PC-3 (cell line): ENCODE measurements around the gene CCDC191. TPM values are rescaled to one million over a fixed set of nuclear protein-coding genes. Genes with fewer than 3 reads are reported as not detected.

Experiments used
- ATAC-seq: fragments of 200-7000 bp; cut with Tn5 transposase; 2 replicates; pipeline ENCODE4 v1.9.1; 2020; ENCODE audit warnings: mild to moderate bottlenecking, moderate library complexity
- BruUV-seq: library from RNA; stranded (reverse); fragments of 400-500 nt; replicated peaks from 2 replicates; lab custom pipeline; 2021; lab: Mats Ljungman, UMichigan
- CTCF ChIA-PET: fragments of 300-600 bp; sonication (Branson Sonifier 250); formaldehyde crosslinking; loops from one replicate; lab custom pipeline; 2022; ENCODE audit warnings: antibody characterized with exemption; lab: Charles Lee
- POLR2A ChIA-PET: fragments of 300-600 bp; sonication (Branson Sonifier 250); formaldehyde crosslinking; loops from one replicate; lab custom pipeline; 2022; ENCODE audit warnings: antibody characterized with exemption; ENCODE audit not compliant: unreplicated experiment; lab: Charles Lee
- DNase-seq: peaks from one replicate; pipeline ENCODE4 v3.0.0-alpha.2; 2015
- H2AFZ ChIP-seq: fragments of 300-600 bp; sonication (generic); 2 replicates; pipeline ENCODE4 v1.6.0; 2016; ENCODE audit warnings: antibody characterized with exemption, low read length
- H3F3A ChIP-seq: fragments of 300-600 bp; sonication (generic); one replicate; pipeline ENCODE4 v1.6.0; 2017; ENCODE audit warnings: antibody characterized with exemption, low read length, control low read depth, mild to moderate bottlenecking; ENCODE audit not compliant: unreplicated experiment
- H3K27ac ChIP-seq: fragments of 300-600 bp; sonication (generic); 2 replicates; pipeline ENCODE4 v1.5.1; 2016; ENCODE audit warnings: mild to moderate bottlenecking, low read length
- H3K27me3 ChIP-seq: fragments of 300-600 bp; sonication (generic); 2 replicates; pipeline ENCODE4 v1.6.1; 2016; ENCODE audit warnings: low read length, mixed read lengths
- H3K36me3 ChIP-seq: fragments of 300-600 bp; sonication (generic); 2 replicates; pipeline ENCODE4 v1.6.1; 2016; ENCODE audit warnings: low read depth, mixed run types, low read length, mixed read lengths
- H3K4me1 ChIP-seq: fragments of 300-600 bp; sonication (generic); 2 replicates; pipeline ENCODE4 v1.5.1; 2016; ENCODE audit warnings: low read length; ENCODE audit not compliant: insufficient read depth
- H3K4me2 ChIP-seq: fragments of 300-600 bp; sonication (generic); 2 replicates; pipeline ENCODE4 v1.6.0; 2016; ENCODE audit warnings: low read length
- H3K4me3 ChIP-seq: fragments of 300-600 bp; sonication (generic); 2 replicates; pipeline ENCODE4 v1.5.1; 2016; ENCODE audit warnings: mild to moderate bottlenecking, low read length, mixed read lengths
- H3K79me2 ChIP-seq: fragments of 300-600 bp; sonication (generic); 2 replicates; pipeline ENCODE4 v1.6.1; 2017; ENCODE audit warnings: low read length, mixed read lengths
- H3K9ac ChIP-seq: fragments of 300-600 bp; sonication (generic); 2 replicates; pipeline ENCODE4 v1.6.0; 2016; ENCODE audit warnings: mild to moderate bottlenecking, low read length
- H3K9me2 ChIP-seq: fragments of 300-600 bp; sonication (generic); replicated peaks from 2 replicates; pipeline ENCODE4 v1.6.1; 2016; ENCODE audit warnings: mixed run types, low read length, mixed read lengths
- H3K9me3 ChIP-seq: fragments of 300-600 bp; sonication (generic); 2 replicates; pipeline ENCODE4 v1.6.1; 2016; ENCODE audit warnings: low read length, mixed read lengths
- H4K20me1 ChIP-seq: fragments of 300-600 bp; sonication (generic); 2 replicates; pipeline ENCODE4 v1.6.1; 2016; ENCODE audit warnings: low read length, mixed read lengths
- EZH2 ChIP-seq: fragments of 300-600 bp; sonication (generic); IDR thresholded peaks from one replicate; pipeline ENCODE4 v1.6.1; 2017; ENCODE audit warnings: antibody characterized with exemption, mild to moderate bottlenecking, low read length; ENCODE audit not compliant: unreplicated experiment
- EZH2phosphoT487 ChIP-seq: fragments of 300-600 bp; sonication (generic); IDR thresholded peaks from 2 replicates; pipeline ENCODE4 v1.6.1; 2018; ENCODE audit warnings: mild to moderate bottlenecking, antibody characterized with exemption, low read length, borderline replicate concordance
- intact Hi-C: fragments of 100-400 bp; cut with micrococcal nuclease; formaldehyde crosslinking; loops from 2 replicates; pipeline ENCODE4 v1.9.0; 2023
- total RNA-seq: library from RNA; depleted of rRNA; stranded (reverse); fragments of >200 nt; gene quantifications from 2 replicates; pipeline ENCODE4 v1.2.3, GENCODE V29; 2014
- TF ChIP-seq, protein P1 (sequence below): fragments of 300-600 bp; sonication (generic); conservative IDR thresholded peaks from 2 replicates; pipeline ENCODE4 v1.5.1; 2017; ENCODE audit warnings: antibody characterized with exemption, low read depth, mild to moderate bottlenecking, low read length

CCDC191 gene
- total RNA-seq, 1 experiment from 2014 or later: 1.3 TPM

DNA sequence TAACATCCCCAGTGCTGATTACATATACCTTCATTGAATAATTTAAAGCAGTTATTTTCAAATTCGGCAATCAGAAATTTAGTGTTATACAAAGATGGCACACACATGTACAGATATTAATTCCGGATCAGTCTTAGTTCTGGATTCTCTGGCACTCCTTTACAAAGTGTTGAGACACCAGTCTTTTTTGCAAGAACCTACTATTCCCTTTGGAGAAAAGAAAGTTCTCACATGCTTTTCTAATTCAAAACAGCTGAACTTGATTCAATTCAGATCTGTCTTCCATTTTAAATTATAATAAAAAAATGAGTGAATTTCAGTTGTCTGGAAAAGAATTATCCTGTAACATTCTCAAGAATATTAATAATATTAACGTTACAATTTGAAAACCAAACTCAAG, 20.4 kb downstream of the CCDC191 start:
- Histone ChIP-seq H3K36me3 (no peaks in the 10 kb centered on the region), H2AFZ (no peak overlapping the region), H4K20me1 (no peaks in the 10 kb centered on the region), H3K4me2 (no peak overlapping the region), H3K9me3 (no peaks in the 10 kb centered on the region), H3K27me3 (no peaks in the 10 kb centered on the region), H3K9ac (no peak overlapping the region), H3K4me1 (no peaks in the 10 kb centered on the region), H3K27ac (no peak overlapping the region), H3K9me2 (no peaks in the 10 kb centered on the region), H3K4me3 (no peak overlapping the region), H3K79me2 (no peaks in the 10 kb centered on the region), H3F3A (no peaks in the 10 kb centered on the region)
- ChIA-PET POLR2A (no interaction called here), CTCF (no interaction called here)
- TF ChIP-seq EZH2 (no peak), EZH2phosphoT487 (no peak)
- TF ChIP-seq, protein P1, sequence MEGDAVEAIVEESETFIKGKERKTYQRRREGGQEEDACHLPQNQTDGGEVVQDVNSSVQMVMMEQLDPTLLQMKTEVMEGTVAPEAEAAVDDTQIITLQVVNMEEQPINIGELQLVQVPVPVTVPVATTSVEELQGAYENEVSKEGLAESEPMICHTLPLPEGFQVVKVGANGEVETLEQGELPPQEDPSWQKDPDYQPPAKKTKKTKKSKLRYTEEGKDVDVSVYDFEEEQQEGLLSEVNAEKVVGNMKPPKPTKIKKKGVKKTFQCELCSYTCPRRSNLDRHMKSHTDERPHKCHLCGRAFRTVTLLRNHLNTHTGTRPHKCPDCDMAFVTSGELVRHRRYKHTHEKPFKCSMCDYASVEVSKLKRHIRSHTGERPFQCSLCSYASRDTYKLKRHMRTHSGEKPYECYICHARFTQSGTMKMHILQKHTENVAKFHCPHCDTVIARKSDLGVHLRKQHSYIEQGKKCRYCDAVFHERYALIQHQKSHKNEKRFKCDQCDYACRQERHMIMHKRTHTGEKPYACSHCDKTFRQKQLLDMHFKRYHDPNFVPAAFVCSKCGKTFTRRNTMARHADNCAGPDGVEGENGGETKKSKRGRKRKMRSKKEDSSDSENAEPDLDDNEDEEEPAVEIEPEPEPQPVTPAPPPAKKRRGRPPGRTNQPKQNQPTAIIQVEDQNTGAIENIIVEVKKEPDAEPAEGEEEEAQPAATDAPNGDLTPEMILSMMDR: no peak
- DNase-seq (no peak), ATAC-seq (no peak)
- no TSS peak for BruUV-seq
- intact Hi-C loops: no loop called here

DNA sequence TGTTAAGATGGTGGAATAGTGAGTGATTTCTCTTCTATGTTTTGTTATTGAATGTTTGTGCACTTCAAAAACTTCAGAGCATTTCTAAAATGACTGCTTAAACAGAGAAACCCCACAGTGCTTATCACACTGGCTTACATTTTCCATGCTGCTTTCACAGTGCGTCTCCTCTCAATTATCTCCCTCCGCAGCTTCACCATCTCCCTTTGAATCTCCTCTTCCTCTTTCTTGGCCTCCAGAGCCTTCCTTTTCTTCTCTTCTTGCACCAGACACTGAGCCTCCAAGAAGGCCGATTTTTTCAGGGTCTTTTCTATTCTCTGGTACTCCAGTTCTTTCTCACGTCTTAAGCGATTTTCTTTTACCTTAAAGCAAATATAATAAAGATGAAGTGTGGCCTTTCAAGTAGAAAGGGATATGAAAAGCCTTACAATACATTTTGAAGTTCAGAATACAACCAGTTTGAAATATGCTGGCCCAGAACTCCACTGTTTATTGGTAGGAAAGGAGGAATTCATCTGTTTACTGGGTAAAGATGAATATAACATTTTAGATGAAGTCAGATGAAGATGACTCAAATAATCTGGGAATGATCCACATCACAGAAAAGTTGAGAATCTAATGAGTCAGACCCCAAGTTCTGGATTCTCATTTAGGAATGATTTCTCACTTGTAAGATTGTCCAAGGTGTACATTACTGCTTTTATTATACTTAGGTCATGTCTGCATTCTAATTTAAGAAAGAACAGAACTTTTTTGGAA, 21.4 kb downstream of the CCDC191 start:
- no peaks in the 10 kb centered on the region for H4K20me1 ChIP-seq
- H3K36me3 ChIP-seq: no peaks in the 10 kb centered on the region
- ChIA-PET CTCF (no interaction called here), POLR2A (no interaction called here)
- ATAC-seq (peak; percentile 31), DNase-seq (peak; percentile 33)
- no peaks in the 10 kb centered on the region for H3F3A ChIP-seq
- no peak overlapping the region for H3K4me3 ChIP-seq
- H3K9me2 ChIP-seq: no peaks in the 10 kb centered on the region
- H3K9ac ChIP-seq: no peak overlapping the region
- intact Hi-C loops: no loop called here
- H2AFZ ChIP-seq: no peak overlapping the region
- TF ChIP-seq, protein P1: no peak
- no peak for TF ChIP-seq EZH2
- TF ChIP-seq EZH2phosphoT487: no peak
- H3K79me2 ChIP-seq: no peaks in the 10 kb centered on the region
- H3K27me3 ChIP-seq: no peaks in the 10 kb centered on the region
- H3K4me1 ChIP-seq: no peaks in the 10 kb centered on the region
- no peak overlapping the region for H3K4me2 ChIP-seq
- no TSS peak for BruUV-seq
- no peak overlapping the region for H3K27ac ChIP-seq
- no peaks in the 10 kb centered on the region for H3K9me3 ChIP-seq

DNA sequence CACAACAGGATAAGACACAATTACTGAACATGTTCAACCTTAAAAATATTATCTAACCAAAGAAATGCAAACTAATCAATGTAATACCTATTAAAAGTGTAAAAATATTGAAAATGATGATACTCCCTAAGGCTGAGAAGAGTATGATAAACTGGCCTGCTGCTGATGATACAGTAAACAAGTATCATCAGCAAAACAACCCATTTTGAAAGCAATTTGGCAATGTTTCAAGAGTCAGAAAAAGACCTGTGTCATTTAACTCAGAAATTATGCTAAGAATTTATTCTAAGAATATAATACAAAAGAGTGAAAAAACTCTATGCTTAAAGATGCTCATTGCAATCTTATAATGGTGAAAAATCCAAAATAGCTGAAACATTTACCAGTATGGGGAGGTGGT, 22.1 kb downstream of the CCDC191 start:
- Histone ChIP-seq H3K4me3 (no peak overlapping the region), H3F3A (no peaks in the 10 kb centered on the region), H3K27ac (no peak overlapping the region), H3K9me3 (no peaks in the 10 kb centered on the region), H3K9me2 (no peaks in the 10 kb centered on the region), H3K36me3 (no peaks in the 10 kb centered on the region), H4K20me1 (no peaks in the 10 kb centered on the region), H2AFZ (no peak overlapping the region), H3K27me3 (no peaks in the 10 kb centered on the region), H3K79me2 (no peaks in the 10 kb centered on the region), H3K9ac (no peak overlapping the region), H3K4me1 (no peaks in the 10 kb centered on the region), H3K4me2 (no peak overlapping the region)
- POLR2A ChIA-PET: no interaction called here
- TF ChIP-seq, protein P1: no peak
- TF ChIP-seq EZH2phosphoT487 (no peak), EZH2 (no peak)
- DNase-seq: no peak
- no TSS peak for BruUV-seq
- intact Hi-C loops: no loop called here
- no peak for ATAC-seq
- CTCF ChIA-PET: no interaction called here
